Astrocyte of the spinal cord (primary cell): Measurements from ENCODE around the gene SNAPC2.

ENCODE experiments used
- DNase-seq: peaks from one replicate; pipeline ENCODE4 v3.0.0; 2011; ENCODE audit warnings: low read depth, low spot score
- H3K4me3 ChIP-seq: 2 replicates; pipeline ENCODE4 v1.5.1; 2011; ENCODE audit warnings: low read depth, mild to moderate bottlenecking, low read length, moderate library complexity
- CTCF ChIP-seq: IDR thresholded peaks from 2 replicates; pipeline ENCODE4 v1.5.1; 2012; ENCODE audit warnings: low read depth, mild to moderate bottlenecking, low read length, inconsistent platforms
- in situ Hi-C: cut with HindIII; loops from 2 replicates; pipeline ENCODE4 v1.10.0; 2017; ENCODE audit warnings: low sequenced_read_pairs

Gene SNAPC2

GRCh38 chr19:7923295-7924191, 3.4 kb downstream of the SNAPC2 start:
- in situ Hi-C loops = no loop called here
- TF ChIP-seq CTCF = no peak
- H3K4me3 ChIP-seq = no peak overlapping the region
- no peak for DNase-seq

GRCh38 chr19:7924241-7924640, 4.1 kb downstream of the SNAPC2 start:
- DNase-seq = no peak
- in situ Hi-C loops = no loop called here
- no peak for TF ChIP-seq CTCF
- H3K4me3 ChIP-seq = no peak overlapping the region

GRCh38 chr19:7924651-7925170, 4.6 kb downstream of the SNAPC2 start:
- no peak for DNase-seq
- H3K4me3 ChIP-seq = peak overlapping the region; percentile 20
- TF ChIP-seq CTCF = no peak
- in situ Hi-C loops = no loop called here

- in situ Hi-C loops = no loop called here
- peak; percentile 68 for DNase-seq
- H3K4me3 ChIP-seq = peak overlapping the region; percentile 31
- TF ChIP-seq CTCF = peak; percentile 83
These were observed 5.2 kb downstream of the SNAPC2 start for GRCh38 chr19:7925171-7925851.

- H3K4me3 ChIP-seq = peak within 1 kb of the TSS; percentile 41
- peak; percentile 5 for TF ChIP-seq CTCF
- DNase-seq = peak; percentile 35
- in situ Hi-C loops = no loop called here
These were observed 6.0 kb downstream of the SNAPC2 start, which contains the start of gene CTXN1 for GRCh38 chr19:7926021-7926726. Gene CTXN1, minus strand, starts transcription at chr19:7926135. Its CDS starts 597 bp downstream, at chr19:7925538.
